ENCODE measurements around the gene CEP43.

DNA sequence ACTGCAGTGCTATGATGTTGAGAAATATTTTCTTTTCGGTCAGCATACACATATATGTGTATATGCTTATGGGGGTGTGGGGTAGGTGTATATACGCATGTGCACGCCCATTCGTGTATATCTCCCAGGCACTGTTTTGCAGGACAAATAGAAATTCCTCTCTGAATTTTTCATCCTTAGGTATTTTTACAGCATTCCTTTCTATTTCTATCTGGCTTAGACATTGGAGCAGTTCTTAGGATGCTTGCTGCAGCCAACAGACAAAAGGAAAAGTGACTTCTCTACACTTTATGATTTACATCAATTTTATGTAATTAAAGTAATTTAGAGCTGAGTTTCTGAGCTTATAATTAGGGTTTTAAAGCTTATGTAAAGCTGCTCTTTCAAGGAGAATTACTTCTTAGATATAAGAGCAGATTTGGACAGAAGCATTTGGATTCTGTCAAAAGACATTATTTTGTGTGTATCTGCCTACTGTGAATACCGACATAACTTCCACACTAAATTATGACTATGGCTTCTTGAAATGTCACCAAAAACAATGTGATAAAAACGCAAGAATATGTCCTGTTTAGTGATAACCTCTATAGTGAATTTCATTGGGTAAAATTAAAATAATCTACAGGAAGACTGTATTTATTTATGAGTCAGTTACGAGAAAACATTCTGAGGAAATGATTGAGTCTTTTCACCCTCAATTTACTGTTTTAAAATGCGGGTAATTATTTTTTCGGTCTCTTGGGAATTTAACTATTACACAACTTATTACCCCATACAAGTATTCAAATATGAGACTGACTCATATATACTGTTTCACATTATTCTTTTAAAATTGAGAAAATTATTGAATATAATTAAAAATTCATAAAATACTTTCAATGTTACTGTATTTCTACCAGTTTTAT is 21.3 kb upstream of the CEP43 start:
- TF ChIP-seq, protein P1, sequence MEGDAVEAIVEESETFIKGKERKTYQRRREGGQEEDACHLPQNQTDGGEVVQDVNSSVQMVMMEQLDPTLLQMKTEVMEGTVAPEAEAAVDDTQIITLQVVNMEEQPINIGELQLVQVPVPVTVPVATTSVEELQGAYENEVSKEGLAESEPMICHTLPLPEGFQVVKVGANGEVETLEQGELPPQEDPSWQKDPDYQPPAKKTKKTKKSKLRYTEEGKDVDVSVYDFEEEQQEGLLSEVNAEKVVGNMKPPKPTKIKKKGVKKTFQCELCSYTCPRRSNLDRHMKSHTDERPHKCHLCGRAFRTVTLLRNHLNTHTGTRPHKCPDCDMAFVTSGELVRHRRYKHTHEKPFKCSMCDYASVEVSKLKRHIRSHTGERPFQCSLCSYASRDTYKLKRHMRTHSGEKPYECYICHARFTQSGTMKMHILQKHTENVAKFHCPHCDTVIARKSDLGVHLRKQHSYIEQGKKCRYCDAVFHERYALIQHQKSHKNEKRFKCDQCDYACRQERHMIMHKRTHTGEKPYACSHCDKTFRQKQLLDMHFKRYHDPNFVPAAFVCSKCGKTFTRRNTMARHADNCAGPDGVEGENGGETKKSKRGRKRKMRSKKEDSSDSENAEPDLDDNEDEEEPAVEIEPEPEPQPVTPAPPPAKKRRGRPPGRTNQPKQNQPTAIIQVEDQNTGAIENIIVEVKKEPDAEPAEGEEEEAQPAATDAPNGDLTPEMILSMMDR (IDR thresholded peaks at IDR 0.05; ENCODE audit: low read depth, low read length, poor library complexity, severe bottlenecking), result no peak
- no peak for TF ChIP-seq EZH2phosphoT487 (IDR thresholded peaks at IDR 0.05; ENCODE audit: borderline replicate concordance, low read length)
